Activated T-cell treated with anti-CD3 and anti-CD28 coated beads, Interleukin-2, amount 50 U/mL, for 48 hours (primary cell): ENCODE results near the gene TCF4.

Experiments used
- DNase-seq, 2 experiments: peaks; one replicate each; pipeline ENCODE4 v3.0.0-alpha.2; 2020

TCF4 gene

GRCh38 chr18:55374741-55375140, 213.3 kb downstream of the TCF4 start:
- DNase-seq, result no peak

GRCh38 chr18:55372209-55372608, 215.8 kb downstream of the TCF4 start:
- no peak for DNase-seq

- no peak for DNase-seq
These were observed 217.1 kb downstream of the TCF4 start for GRCh38 chr18:55370936-55371335.

GRCh38 chr18:55369346-55369745, 218.6 kb downstream of the TCF4 start:
- no peak for DNase-seq

GRCh38 chr18:55365342-55365741, 222.7 kb downstream of the TCF4 start:
- no peak for DNase-seq

- no peak for DNase-seq
These were observed 225.7 kb downstream of the TCF4 start for GRCh38 chr18:55362303-55362702.

- DNase-seq, result no peak
These were observed 226.3 kb downstream of the TCF4 start for GRCh38 chr18:55361492-55362250.

GRCh38 chr18:55360061-55360460, 227.9 kb downstream of the TCF4 start:
- DNase-seq, result no peak

GRCh38 chr18:55356815-55357214, 231.2 kb downstream of the TCF4 start:
- DNase-seq, result no peak

GRCh38 chr18:55355223-55355622, 232.8 kb downstream of the TCF4 start:
- no peak for DNase-seq

GRCh38 chr18:55354795-55355194, 233.2 kb downstream of the TCF4 start:
- no peak for DNase-seq

- no peak for DNase-seq
These were observed 234.2 kb downstream of the TCF4 start for GRCh38 chr18:55353806-55354205.

- DNase-seq, result no peak
These were observed 234.6 kb downstream of the TCF4 start for GRCh38 chr18:55353391-55353790.

GRCh38 chr18:55351980-55352714, 235.8 kb downstream of the TCF4 start:
- DNase-seq, result no peak

GRCh38 chr18:55351241-55351691, 236.7 kb downstream of the TCF4 start:
- no peak for DNase-seq

GRCh38 chr18:55349685-55350084, 238.3 kb downstream of the TCF4 start:
- DNase-seq, result no peak

GRCh38 chr18:55346961-55347740, 240.8 kb downstream of the TCF4 start:
- DNase-seq, result no peak

GRCh38 chr18:55346387-55346786, 241.6 kb downstream of the TCF4 start:
- DNase-seq, result no peak

- DNase-seq, result no peak
These were observed 242.7 kb downstream of the TCF4 start for GRCh38 chr18:55345103-55345950.

GRCh38 chr18:55343396-55344073, 244.5 kb downstream of the TCF4 start:
- no peak for DNase-seq

- no peak for DNase-seq
These were observed 247.0 kb downstream of the TCF4 start for GRCh38 chr18:55340998-55341397.

- DNase-seq, result no peak
These were observed 248.0 kb downstream of the TCF4 start for GRCh38 chr18:55339990-55340389.
